Loucy (cell line): Measurements from ENCODE around the gene ACADSB.

Experiments
- CTCF ChIP-seq: fragments of 200-600 bp; sonication (generic); conservative IDR thresholded peaks from 2 replicates; pipeline ENCODE4 v1.5.1; 2014; ENCODE audit warnings: mild to moderate bottlenecking, antibody characterized with exemption, low read length
- EZH2phosphoT487 ChIP-seq: fragments of 200-600 bp; IDR thresholded peaks from 2 replicates; pipeline ENCODE4 v1.6.1; 2018; ENCODE audit warnings: antibody characterized with exemption, mild to moderate bottlenecking, moderate library complexity, borderline replicate concordance

DNA sequence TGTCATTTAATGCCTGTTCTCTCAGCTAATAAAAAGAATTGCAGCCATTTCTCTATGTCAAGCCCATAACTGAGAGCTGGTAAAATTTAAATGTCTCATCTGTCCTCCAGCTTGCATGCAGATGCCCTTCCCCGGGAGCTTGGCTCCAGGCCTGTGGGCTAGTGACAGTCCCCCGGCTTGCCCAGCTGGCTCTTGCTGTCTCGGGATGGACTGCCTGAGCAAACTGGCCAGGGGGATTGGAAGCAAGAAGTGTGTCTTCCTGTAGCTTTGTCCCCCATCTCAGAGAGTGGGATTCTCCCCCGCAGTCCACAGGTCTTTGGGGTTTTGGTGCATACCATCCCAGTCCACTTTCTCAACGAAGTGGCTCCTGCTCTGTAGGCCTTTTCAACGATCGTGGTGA, 73.1 kb downstream of the ACADSB start:
- TF ChIP-seq EZH2phosphoT487 (no peak), CTCF (no peak)
